NCI-H524 (cell line): Measurements from ENCODE around the gene DCAF4.

Source experiments
- DNase-seq, 2 experiments: peaks; one replicate each; lab custom pipeline; 2025; lab: John Stamatoyannopoulos, UW

DCAF4 gene

GRCh38 chr14:72926292-72927028, at the start of gene DCAF4:
DCAF4 (plus strand) TSS chr14:72926464; CDS start chr14:72937979, 11,515 bp downstream.
- peak; percentile 86 to 94 for DNase-seq

- peak in 1 of 2 experiments; percentile 27 for DNase-seq
Measured at GRCh38 chr14:72876710-72877063, 49.6 kb upstream of the DCAF4 start.

- DNase-seq: no peak
Measured at GRCh38 chr14:72878746-72879145, 47.5 kb upstream of the DCAF4 start.

GRCh38 chr14:72879431-72879830, 46.8 kb upstream of the DCAF4 start:
- no peak for DNase-seq

- no peak for DNase-seq
Measured at GRCh38 chr14:72880164-72880563, 46.1 kb upstream of the DCAF4 start.

GRCh38 chr14:72880820-72881219, 45.4 kb upstream of the DCAF4 start:
- DNase-seq: no peak

GRCh38 chr14:72881543-72881942, 44.7 kb upstream of the DCAF4 start:
- no peak for DNase-seq

- no peak for DNase-seq
Measured at GRCh38 chr14:72882047-72882446, 44.2 kb upstream of the DCAF4 start.

GRCh38 chr14:72882463-72882862, 43.8 kb upstream of the DCAF4 start:
- no peak for DNase-seq

- no peak for DNase-seq
Measured at GRCh38 chr14:72883109-72883508, 43.2 kb upstream of the DCAF4 start.

GRCh38 chr14:72883961-72884360, 42.3 kb upstream of the DCAF4 start:
- DNase-seq: no peak

GRCh38 chr14:72884386-72884785, 41.9 kb upstream of the DCAF4 start:
- no peak for DNase-seq

GRCh38 chr14:72887514-72887913, 38.8 kb upstream of the DCAF4 start:
- no peak for DNase-seq

GRCh38 chr14:72888192-72888591, 38.1 kb upstream of the DCAF4 start:
- DNase-seq: peak in 1 of 2 experiments; percentile 23

GRCh38 chr14:72888636-72889201, 37.5 kb upstream of the DCAF4 start:
- no peak for DNase-seq

GRCh38 chr14:72889366-72889765, 36.9 kb upstream of the DCAF4 start:
- DNase-seq: no peak

GRCh38 chr14:72891666-72892102, 34.6 kb upstream of the DCAF4 start:
- no peak for DNase-seq

- DNase-seq: peak; percentile 42 to 75
Measured at GRCh38 chr14:72892103-72892878, 34.0 kb upstream of the DCAF4 start.

- peak; percentile 49 to 58 for DNase-seq
Measured at GRCh38 chr14:72892879-72893635, 33.2 kb upstream of the DCAF4 start.

GRCh38 chr14:72893636-72894322, 32.5 kb upstream of the DCAF4 start, which contains the start of gene DPF3:
DPF3 (minus strand) TSS chr14:72894101; CDS start chr14:72894088, 13 bp downstream.
- DNase-seq: peak; percentile 99

GRCh38 chr14:72894323-72894622, 32.0 kb upstream of the DCAF4 start:
- no peak for DNase-seq
